ENCODE measurements around the gene RBM17. TPM values are rescaled to one million over a fixed set of nuclear protein-coding genes. Genes with fewer than 3 reads are reported as not detected.

Gene RBM17
- total RNA-seq, 1 experiment from 2014 or later = 124 TPM

- Histone ChIP-seq H3K9me3 (ENCODE audit: control insufficient read depth, low read depth, low read length) (no peaks in the 10 kb centered on the region), H2AK5ac (ENCODE audit: insufficient read length, low read length) (no peak overlapping the region), H4K8ac (replicated peaks; ENCODE audit: insufficient read length, low read depth, low read length) (no peak overlapping the region), H3K27me3 (ENCODE audit: insufficient read depth, low read length) (no peaks in the 10 kb centered on the region; the same call in 1 of the 2 replicates), H3K23me2 (ENCODE audit: insufficient read length, low read depth, low read length, poor library complexity, severe bottlenecking) (peaks cover 9% of the 10 kb centered on the region), H2BK12ac (ENCODE audit: insufficient read length, low read depth, low read length) (no peak overlapping the region), H4K91ac (ENCODE audit: insufficient read length, low read depth, low read length) (no peak overlapping the region), H2AFZ (ENCODE audit: low read length) (no peak overlapping the region), H4K20me1 (ENCODE audit: control insufficient read depth, insufficient read depth, insufficient read length) (no peaks in the 10 kb centered on the region), H3K79me2 (ENCODE audit: insufficient read depth, low read length) (no peaks in the 10 kb centered on the region), H3K4ac (ENCODE audit: low read depth, low read length) (no peak overlapping the region), H3K27ac (ENCODE audit: insufficient read length, low read depth, low read length) (no peak overlapping the region), H4K5ac (ENCODE audit: insufficient read length, low read depth, low read length) (no peak overlapping the region), H3K79me1 (ENCODE audit: insufficient read depth, low read depth, low read length, poor library complexity, severe bottlenecking) (no peaks in the 10 kb centered on the region), H3K56ac (ENCODE audit: insufficient read length, low read depth, low read length) (no peak overlapping the region), H2BK5ac (ENCODE audit: insufficient read length, low read length) (no peak overlapping the region), H3K14ac (ENCODE audit: insufficient read depth, low read length) (no peak overlapping the region), H3K4me1 (ENCODE audit: insufficient read depth, low read length) (peaks cover 4% of the 10 kb centered on the region; the same call in 1 of the 2 replicates), H3T11ph (ENCODE audit: low read length) (no peak overlapping the region), H3K18ac (ENCODE audit: insufficient read length, low read depth, low read length) (no peak overlapping the region), H3K9ac (ENCODE audit: extremely low read depth, insufficient read length, low read length) (no peak overlapping the region), H3K23ac (ENCODE audit: insufficient read length, low read depth, low read length) (no peak overlapping the region), H2BK15ac (ENCODE audit: low read depth, low read length) (no peak overlapping the region), H2BK20ac (ENCODE audit: low read depth, low read length, poor library complexity, severe bottlenecking) (no peak overlapping the region), H2BK120ac (ENCODE audit: low read depth, low read length, poor library complexity, severe bottlenecking) (no peak overlapping the region), H3K4me2 (ENCODE audit: insufficient read depth, insufficient read length, low read length) (no peak overlapping the region)
- H3K4me3 Mint-ChIP-seq = peak overlapping the region in 1 of 2 experiments; percentile 17; a peak in 1 of 5 replicates
- no peak overlapping the region for H3K27ac Mint-ChIP-seq
- TF ChIP-seq CTCF (conservative IDR thresholded peaks at IDR 0.05) = no peak
- H3K36me3 Mint-ChIP-seq (ENCODE audit: insufficient read depth in 1 of 3, low read depth in 3 of 3) = peaks cover 0 to 3% (median 0%) of the 10 kb centered on the region in 3 experiments; a peak in 1 of 7 replicates
- peaks cover 28 to 32% of the 10 kb centered on the region in 2 experiments for H3K4me1 Mint-ChIP-seq
- no peak for DNase-seq
- peaks cover 73% of the 10 kb centered on the region for H3K27me3 Mint-ChIP-seq (ENCODE audit: low read depth)
- peaks cover 2 to 7% of the 10 kb centered on the region in 2 experiments; a peak in 3 of 5 replicates for H3K9me3 Mint-ChIP-seq
- no CpG with 5 or more reads among the region's 7 CpGs for WGBS (ENCODE audit: extremely low coverage, insufficient read length, low lambda C conversion rate)
These were observed 53.8 kb downstream of the RBM17 start for GRCh38 chr10:6142644-6143043.
